ENCODE results near the gene SMYD3. TPM values are rescaled to one million over a fixed set of nuclear protein-coding genes. Genes with fewer than 3 reads are reported as not detected.

SMYD3 gene
- total RNA-seq, 1 donor: 45.5 TPM

GRCh38 chr1:246503341-246503740 lies 3.7 kb downstream of the SMYD3 start:
- TF ChIP-seq CTCF (IDR thresholded peaks at IDR 0.05; ENCODE audit: insufficient read depth, low read length): no peak
- H3K4me3 ChIP-seq (ENCODE audit: low read depth, low read length): no peak overlapping the region
- no peak for DNase-seq (ENCODE audit: low read depth)

GRCh38 chr1:246497331-246497915 lies 9.7 kb downstream of the SMYD3 start:
- H3K4me3 ChIP-seq (ENCODE audit: low read depth, low read length): no peak overlapping the region
- TF ChIP-seq CTCF (IDR thresholded peaks at IDR 0.05; ENCODE audit: insufficient read depth, low read length): peak; percentile 67
- DNase-seq (ENCODE audit: low read depth): peak; percentile 86

DNA sequence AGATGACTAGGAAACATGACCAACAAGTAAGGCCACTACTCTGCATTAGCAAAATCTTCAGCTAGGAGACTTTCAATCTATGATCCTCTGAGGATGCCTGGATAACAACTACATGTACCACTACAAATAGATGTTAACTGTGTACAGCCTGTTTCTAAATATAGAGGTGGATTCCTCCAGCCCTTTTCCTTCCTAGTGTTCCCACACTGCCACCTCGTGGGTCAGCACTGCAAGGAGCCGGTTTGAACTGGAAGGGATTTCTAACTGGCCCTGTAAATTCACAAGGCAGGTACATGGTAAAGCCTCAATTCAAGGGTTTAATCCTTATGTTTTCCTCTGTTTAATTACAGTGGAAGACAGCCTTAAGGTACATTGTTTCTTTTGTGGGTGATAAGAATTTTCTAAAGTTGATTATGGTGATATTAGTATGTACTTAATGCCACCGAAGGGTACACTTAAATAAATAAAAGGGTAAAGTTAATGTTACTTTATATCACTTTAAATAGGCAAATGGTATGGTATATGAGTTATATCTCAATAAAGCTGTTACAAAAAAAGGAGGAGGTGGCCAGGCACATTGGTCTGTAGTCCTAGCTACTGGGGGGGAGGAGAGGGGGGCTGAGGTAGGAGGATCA lies 14.4 kb downstream of the SMYD3 start:
- TF ChIP-seq CTCF (IDR thresholded peaks at IDR 0.05; ENCODE audit: insufficient read depth, low read length): peak; percentile 91
- peak; percentile 86 for DNase-seq (ENCODE audit: low read depth)
- no peak overlapping the region for H3K4me3 ChIP-seq (ENCODE audit: low read depth, low read length)

DNA sequence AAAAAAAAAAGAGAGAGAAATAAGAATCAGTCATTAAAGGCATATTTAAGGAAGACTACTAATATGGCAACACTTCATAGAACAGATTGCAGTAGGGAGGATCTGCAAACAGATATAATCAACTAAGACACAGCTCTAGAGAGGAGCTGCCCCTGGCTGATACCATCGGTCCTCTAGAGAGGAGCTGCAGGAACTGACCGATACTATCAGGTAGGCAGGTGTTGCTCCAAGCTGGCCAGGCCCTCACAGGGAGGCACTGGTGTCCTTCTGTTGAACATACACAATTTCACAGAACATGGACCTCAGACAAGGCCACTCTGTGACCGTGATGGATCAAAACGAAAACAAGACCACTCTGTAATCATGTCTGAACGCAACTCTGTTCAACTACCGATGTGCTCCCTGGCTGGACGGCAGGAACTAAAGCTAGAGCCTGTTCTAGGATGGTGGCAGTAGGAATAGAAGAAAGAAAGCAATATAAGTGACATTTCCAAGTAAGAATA lies 15.5 kb downstream of the SMYD3 start:
- DNase-seq (ENCODE audit: low read depth): no peak
- TF ChIP-seq CTCF (IDR thresholded peaks at IDR 0.05; ENCODE audit: insufficient read depth, low read length): no peak
- no peak overlapping the region for H3K4me3 ChIP-seq (ENCODE audit: low read depth, low read length)

DNA sequence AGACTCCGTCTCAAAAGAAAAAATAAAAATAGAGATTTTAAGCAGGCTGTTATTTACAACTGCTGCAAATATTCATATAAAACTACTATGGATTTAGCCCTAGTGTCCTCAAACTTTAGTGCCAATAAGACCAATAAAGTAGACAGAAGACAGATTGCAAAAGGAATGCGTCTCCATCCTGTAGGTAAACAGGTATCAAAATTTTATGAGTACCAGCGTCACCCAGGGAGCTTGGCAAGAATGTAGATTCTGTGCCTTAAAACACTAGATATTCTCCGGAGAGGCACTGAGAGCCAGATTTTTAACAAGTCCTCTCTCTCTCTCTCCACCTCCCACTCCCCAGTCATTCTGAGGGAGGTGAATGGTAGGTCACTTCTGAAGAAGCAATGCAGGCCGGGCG lies 18.4 kb downstream of the SMYD3 start:
- no peak for DNase-seq (ENCODE audit: low read depth)
- no peak for TF ChIP-seq CTCF (IDR thresholded peaks at IDR 0.05; ENCODE audit: insufficient read depth, low read length)
- H3K4me3 ChIP-seq (ENCODE audit: low read depth, low read length): no peak overlapping the region

DNA sequence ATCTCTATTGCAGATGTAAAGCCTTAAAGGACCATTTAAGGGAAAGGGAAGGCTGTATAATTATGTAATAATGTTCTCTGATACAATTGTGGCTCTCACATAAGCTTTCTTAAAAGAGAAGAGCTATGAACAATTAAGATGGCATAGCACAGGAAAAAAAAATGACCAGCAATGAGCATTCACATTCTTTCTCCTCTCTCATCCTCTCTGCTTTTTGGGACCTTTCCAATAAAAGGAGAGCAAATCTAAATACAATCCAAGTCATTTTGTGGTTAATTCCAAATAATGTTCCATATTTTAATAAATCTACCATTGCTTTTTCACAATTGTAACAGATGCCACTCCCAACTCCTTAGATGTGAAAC lies 23.5 kb downstream of the SMYD3 start:
- H3K4me3 ChIP-seq (ENCODE audit: low read depth, low read length): peak overlapping the region; percentile 5
- DNase-seq (ENCODE audit: low read depth): no peak
- no peak for TF ChIP-seq CTCF (IDR thresholded peaks at IDR 0.05; ENCODE audit: insufficient read depth, low read length)

All from fibroblast of the aortic adventitia (primary cell).